ENCODE results near the gene MREG.

DNA sequence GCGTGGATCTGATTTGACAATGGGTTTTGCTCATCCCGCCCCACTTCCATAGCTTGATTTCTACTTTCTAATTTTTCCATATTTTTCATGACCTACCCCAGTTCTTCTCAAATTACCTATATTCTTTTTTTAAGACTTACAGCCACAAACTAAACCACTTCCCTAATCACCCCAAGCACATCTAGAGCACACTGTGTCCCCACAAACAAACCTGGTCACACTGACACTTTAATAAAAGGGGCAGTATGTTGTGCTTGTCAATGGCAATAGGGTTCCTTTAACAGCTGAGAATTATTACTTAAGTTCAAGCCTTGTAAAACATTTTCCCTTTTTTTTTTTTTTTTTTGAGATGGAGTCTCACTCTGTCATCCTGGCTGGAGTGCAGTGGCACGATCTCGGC lies 47.1 kb downstream of the MREG start:
- TF ChIP-seq, protein P1, sequence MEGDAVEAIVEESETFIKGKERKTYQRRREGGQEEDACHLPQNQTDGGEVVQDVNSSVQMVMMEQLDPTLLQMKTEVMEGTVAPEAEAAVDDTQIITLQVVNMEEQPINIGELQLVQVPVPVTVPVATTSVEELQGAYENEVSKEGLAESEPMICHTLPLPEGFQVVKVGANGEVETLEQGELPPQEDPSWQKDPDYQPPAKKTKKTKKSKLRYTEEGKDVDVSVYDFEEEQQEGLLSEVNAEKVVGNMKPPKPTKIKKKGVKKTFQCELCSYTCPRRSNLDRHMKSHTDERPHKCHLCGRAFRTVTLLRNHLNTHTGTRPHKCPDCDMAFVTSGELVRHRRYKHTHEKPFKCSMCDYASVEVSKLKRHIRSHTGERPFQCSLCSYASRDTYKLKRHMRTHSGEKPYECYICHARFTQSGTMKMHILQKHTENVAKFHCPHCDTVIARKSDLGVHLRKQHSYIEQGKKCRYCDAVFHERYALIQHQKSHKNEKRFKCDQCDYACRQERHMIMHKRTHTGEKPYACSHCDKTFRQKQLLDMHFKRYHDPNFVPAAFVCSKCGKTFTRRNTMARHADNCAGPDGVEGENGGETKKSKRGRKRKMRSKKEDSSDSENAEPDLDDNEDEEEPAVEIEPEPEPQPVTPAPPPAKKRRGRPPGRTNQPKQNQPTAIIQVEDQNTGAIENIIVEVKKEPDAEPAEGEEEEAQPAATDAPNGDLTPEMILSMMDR (tag by site-specific recombination; IDR thresholded peaks at IDR 0.05), result no peak
- no peak for TF ChIP-seq MYNN (tag by site-specific recombination; IDR thresholded peaks at IDR 0.05; ENCODE audit: borderline replicate concordance)

Measured in HEK293 (cell line).